DND-41 (cell line): ENCODE data around the gene ITFG1.

ENCODE experiments used
- ATAC-seq: fragments of 200-7000 bp; cut with Tn5 transposase; 3 replicates; pipeline ENCODE4 v1.9.1; 2021; ENCODE audit warnings: low read depth; ENCODE audit not compliant: insufficient read depth
- DNase-seq: peaks from one replicate; pipeline ENCODE4 v3.0.0-alpha.2; 2020
- H2AFZ ChIP-seq: 2 replicates; pipeline ENCODE4 v1.6.0; 2012; ENCODE audit warnings: low read depth, low read length
- H3K27ac ChIP-seq: 2 replicates; pipeline ENCODE4 v1.5.1; 2012; ENCODE audit warnings: low read length, inconsistent platforms
- H3K27me3 ChIP-seq: fragments of 200-600 bp; sonication (generic); 2 replicates; pipeline ENCODE4 v1.6.0; 2012; ENCODE audit warnings: low read length, mild to moderate bottlenecking, inconsistent platforms; ENCODE audit not compliant: insufficient read depth, poor library complexity
- H3K36me3 ChIP-seq: 2 replicates; pipeline ENCODE4 v1.5.1; 2012; ENCODE audit warnings: low read length, inconsistent platforms; ENCODE audit not compliant: insufficient read depth
- H3K4me1 ChIP-seq: 2 replicates; pipeline ENCODE4 v1.5.1; 2012; ENCODE audit warnings: mild to moderate bottlenecking, low read length; ENCODE audit not compliant: insufficient read depth
- H3K4me2 ChIP-seq: 2 replicates; pipeline ENCODE4 v1.6.0; 2012; ENCODE audit warnings: mild to moderate bottlenecking, moderate library complexity, low read length, inconsistent platforms; ENCODE audit not compliant: insufficient read depth
- H3K4me3 ChIP-seq, 2 experiments: fragments of 200-600 bp in 1 of 2; shearing (Covaris generic) in 1 of 2; 2 replicates each; pipeline ENCODE4 v1.5.1; 2012 to 2016; ENCODE audit warnings: inconsistent platforms in 2 of 2, low read length in 2 of 2, mild to moderate bottlenecking in 2 of 2, low read depth in 1 of 2, moderate library complexity in 1 of 2
- H3K79me2 ChIP-seq: 2 replicates; pipeline ENCODE4 v1.6.0; 2012; ENCODE audit warnings: low read length, inconsistent platforms; ENCODE audit not compliant: insufficient read depth
- H3K9ac ChIP-seq: 2 replicates; pipeline ENCODE4 v1.6.0; 2012; ENCODE audit warnings: low read depth, mild to moderate bottlenecking, inconsistent platforms, low read length, moderate library complexity
- H3K9me3 ChIP-seq: 2 replicates; pipeline ENCODE4 v1.5.1; 2012; ENCODE audit warnings: low read length, moderate library complexity, mild to moderate bottlenecking, inconsistent platforms; ENCODE audit not compliant: insufficient read depth, severe bottlenecking
- H4K20me1 ChIP-seq: 2 replicates; pipeline ENCODE4 v1.6.0; 2012; ENCODE audit warnings: low read length; ENCODE audit not compliant: insufficient read depth
- CTCF ChIP-seq: IDR thresholded peaks from 2 replicates; pipeline ENCODE4 v1.5.1; 2012; ENCODE audit warnings: borderline replicate concordance, low read length, moderate library complexity, mild to moderate bottlenecking; ENCODE audit not compliant: poor library complexity, severe bottlenecking; ENCODE audit errors: extremely low read depth
- EZH2 ChIP-seq: IDR thresholded peaks from 3 replicates; pipeline ENCODE4 v1.6.1; 2012; ENCODE audit warnings: borderline replicate concordance, low read depth, mild to moderate bottlenecking, moderate library complexity, low read length, inconsistent platforms; ENCODE audit not compliant: severe bottlenecking

Gene ITFG1

GRCh38 chr16:47503936-47504335 is 43.1 kb upstream of the ITFG1 start:
- Histone ChIP-seq H3K36me3 (peaks cover 65% of the 10 kb centered on the region), H4K20me1 (no peaks in the 10 kb centered on the region), H3K4me3 (no peak overlapping the region), H3K79me2 (no peaks in the 10 kb centered on the region), H3K27ac (no peak overlapping the region), H3K9ac (no peak overlapping the region), H3K4me1 (no peaks in the 10 kb centered on the region), H2AFZ (no peak overlapping the region), H3K4me2 (no peak overlapping the region), H3K27me3 (no peaks in the 10 kb centered on the region), H3K9me3 (no peaks in the 10 kb centered on the region)
- TF ChIP-seq EZH2 = no peak
- TF ChIP-seq CTCF = no peak
- DNase-seq (no peak), ATAC-seq (no peak)

GRCh38 chr16:47499700-47500264 is 38.9 kb upstream of the ITFG1 start:
- Histone ChIP-seq H3K4me1 (no peaks in the 10 kb centered on the region), H3K9ac (no peak overlapping the region), H3K27me3 (no peaks in the 10 kb centered on the region), H3K4me2 (no peak overlapping the region), H3K79me2 (peaks cover 4% of the 10 kb centered on the region), H3K27ac (no peak overlapping the region), H4K20me1 (0 out of 2 replicates have a peak, but pooled peaks cover 3% of the 10 kb centered on the region), H3K4me3 (no peak overlapping the region), H2AFZ (no peak overlapping the region), H3K9me3 (no peaks in the 10 kb centered on the region), H3K36me3 (peaks cover 64% of the 10 kb centered on the region)
- no peak for DNase-seq
- TF ChIP-seq EZH2 = no peak
- TF ChIP-seq CTCF = no peak
- no peak for ATAC-seq

DNA sequence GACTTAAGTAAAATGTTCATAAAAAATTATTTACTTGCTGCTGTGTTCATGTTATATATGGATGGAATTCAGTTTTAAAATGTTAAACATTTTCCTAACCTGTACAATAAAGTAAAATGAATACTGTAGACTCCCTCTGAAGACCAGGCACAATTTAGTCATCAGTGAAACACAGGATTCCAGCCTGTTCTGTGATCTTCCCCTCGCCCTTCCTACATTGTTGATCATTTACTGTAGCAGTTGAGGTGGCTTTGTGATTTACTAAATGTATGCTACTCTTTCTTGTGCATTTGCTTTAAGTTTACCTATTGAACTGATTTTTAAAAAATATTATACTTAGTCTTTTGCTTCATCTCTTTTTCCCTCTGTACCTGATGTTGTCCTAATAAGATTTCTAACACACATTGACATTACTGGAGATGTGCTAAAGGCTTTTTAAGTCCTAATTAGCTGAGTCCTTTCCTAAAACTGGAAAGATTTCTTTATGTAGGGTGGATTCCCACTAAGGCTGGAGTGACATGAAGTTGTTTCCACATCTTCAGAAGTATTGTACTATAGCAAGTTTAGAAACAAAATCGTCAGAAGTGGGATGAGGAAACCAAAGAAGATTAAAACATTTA is 38.3 kb upstream of the ITFG1 start:
- Histone ChIP-seq H3K79me2 (peaks cover 7% of the 10 kb centered on the region), H3K27me3 (no peaks in the 10 kb centered on the region), H3K4me3 (no peak overlapping the region), H3K4me1 (no peaks in the 10 kb centered on the region), H3K27ac (no peak overlapping the region), H3K36me3 (peaks cover 58% of the 10 kb centered on the region), H2AFZ (no peak overlapping the region), H3K4me2 (no peak overlapping the region), H3K9ac (no peak overlapping the region), H4K20me1 (0 out of 2 replicates have a peak, but pooled peaks cover 3% of the 10 kb centered on the region), H3K9me3 (no peaks in the 10 kb centered on the region)
- no peak for TF ChIP-seq CTCF
- TF ChIP-seq EZH2 = no peak
- DNase-seq = no peak
- no peak for ATAC-seq
